ENCODE measurements around the gene HIF1AN.

HIF1AN gene

DNA sequence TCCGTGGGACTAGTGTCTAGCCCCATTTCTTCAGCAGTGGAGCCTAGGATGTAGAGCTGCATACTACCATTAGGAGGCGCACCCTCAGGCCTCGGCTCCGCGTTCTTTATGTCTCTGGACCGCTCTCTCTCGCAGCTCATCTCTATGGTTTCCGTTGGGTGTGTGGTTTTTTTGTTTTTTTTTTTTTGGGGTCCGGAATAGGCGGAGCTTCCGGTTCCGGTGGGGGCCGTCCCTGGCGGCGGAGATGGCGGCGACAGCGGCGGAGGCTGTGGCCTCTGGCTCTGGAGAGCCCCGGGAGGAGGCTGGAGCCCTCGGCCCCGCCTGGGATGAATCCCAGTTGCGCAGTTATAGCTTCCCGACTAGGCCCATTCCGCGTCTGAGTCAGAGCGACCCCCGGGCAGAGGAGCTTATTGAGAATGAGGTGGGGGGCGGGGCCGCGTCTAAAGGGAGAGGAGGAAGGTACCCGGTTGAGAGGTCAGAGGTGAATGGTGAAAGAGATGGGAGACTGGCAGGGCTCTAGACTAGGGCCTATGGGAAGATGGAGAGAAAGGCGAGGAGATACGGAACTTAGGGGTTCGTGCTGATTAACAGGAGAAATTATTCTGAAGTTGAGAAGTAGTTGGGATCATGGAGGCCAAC lies at the start of gene HIF1AN:
HIF1AN (plus strand) TSS at position 229 of the 639 bp plus-strand sequence; CDS start at position 245, 16 bp downstream.
- peak; percentile 40 for DNase-seq

DNA sequence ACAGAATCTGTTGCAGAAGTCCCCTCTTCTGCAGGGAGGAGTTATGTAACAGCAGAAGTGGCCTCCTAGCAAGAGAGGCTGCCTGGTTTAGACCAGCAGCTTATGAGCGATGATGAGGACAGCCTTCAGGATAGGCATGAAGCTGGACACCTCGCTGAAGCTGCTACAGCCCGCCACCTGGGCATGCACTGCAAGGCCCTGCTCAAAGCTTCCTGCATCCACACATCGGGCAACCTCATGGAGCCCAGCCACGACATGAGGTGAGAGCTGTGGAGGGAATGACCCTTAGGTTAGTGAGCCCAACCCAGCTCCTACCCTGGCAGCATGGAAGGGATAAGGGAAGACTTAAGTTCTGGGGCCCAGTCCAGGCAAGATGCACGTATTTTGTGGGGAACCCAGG lies 48.2 kb upstream of the HIF1AN start:
- DNase-seq, result no peak

DNA sequence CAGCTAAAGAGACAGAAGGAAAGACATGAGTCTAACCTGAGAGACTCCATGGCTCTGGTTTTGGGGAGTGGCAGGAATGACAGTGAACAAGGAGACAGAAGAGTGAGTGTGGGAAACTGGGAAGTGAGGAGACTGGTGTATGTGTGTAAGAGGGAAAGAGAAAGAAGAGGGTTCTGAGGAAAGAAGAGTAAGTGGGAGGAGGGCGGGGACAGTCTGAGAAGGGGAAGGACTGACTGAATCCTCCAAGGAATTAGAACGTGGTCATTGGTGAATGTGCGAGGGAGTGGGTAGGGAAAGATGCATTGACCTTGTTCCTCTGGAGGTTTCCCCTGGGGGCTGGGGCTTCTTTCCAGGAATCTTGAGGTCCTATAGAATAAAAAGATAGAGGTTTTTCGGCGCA lies 46.3 kb upstream of the HIF1AN start:
- DNase-seq, result no peak

DNA sequence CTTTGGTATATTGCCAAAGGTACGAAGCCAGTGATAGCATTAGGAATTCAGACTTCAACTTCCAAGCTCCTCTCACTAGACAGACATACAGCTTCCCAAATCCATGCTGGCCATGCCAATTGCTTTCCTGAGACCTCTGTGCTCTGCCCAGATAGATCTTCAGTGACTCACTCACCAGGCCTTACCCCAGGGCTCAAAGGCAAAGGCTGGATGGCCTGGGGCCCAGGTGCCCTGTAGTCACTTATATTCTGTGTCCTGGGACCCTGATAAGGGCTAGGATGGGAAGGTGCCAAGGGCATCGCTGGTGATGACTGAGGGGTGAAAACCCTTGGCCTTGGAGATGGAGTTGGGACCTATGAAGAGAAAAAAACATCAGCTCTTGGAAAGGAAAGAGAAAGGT lies 45.2 kb upstream of the HIF1AN start:
- no peak for DNase-seq

DNA sequence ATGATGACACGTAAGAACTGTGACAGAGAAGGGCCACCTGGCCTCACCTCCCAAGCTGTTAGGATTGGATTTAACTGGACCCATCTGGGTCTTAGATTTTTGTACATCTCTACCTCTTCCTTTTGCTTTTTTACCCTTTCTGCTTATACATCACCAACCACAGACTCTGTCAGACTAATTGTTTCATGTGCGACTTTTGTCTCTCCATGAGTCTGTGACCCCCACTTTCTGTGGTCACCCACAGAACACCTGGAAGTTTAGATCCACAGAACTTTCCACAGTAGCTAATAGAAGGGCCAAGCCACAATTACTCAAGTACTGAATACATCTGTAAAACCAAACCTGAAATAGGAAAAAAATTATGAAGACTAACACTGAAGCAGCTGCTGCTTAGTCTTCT lies 39.2 kb upstream of the HIF1AN start:
- DNase-seq, result no peak

DNA sequence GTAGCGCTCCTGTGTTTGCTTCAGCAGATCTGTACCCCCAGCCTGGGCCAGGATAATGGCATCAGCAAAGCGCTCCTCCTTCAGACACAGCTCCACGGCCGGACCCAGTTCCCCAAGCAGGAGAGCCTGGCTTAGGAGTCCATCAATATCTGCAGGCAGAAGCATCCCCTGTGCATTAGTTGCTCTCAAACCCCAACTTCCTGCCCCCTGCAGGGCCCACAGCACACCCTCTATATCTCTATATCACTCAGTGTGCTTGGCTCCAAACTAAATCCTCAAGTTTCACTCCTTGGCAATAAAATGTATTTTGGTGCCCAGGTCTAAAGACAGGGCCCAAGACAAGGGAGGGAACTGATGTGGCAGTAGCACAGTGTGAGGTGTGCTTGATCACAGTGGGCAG lies 37.7 kb upstream of the HIF1AN start:
- DNase-seq, result no peak

DNA sequence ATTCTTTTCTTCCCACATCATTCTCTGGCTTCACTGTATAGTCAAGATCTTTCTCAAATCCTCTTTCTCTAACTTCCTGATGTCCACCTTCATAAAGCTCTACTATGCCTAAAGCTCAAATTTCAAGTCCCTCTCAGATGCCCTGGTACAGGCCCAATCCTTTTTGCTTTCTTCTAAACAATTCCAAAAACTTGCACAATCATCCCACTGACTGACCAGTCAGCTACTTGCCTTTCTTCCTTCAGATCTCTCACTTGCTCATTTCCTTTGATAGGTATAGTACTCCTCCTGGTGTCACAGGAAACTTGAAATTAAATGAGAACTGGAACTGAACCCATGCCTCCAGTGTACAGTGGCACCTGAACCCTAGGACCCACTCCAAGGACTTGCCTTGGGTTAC lies 34.3 kb upstream of the HIF1AN start:
- no peak for DNase-seq

DNA sequence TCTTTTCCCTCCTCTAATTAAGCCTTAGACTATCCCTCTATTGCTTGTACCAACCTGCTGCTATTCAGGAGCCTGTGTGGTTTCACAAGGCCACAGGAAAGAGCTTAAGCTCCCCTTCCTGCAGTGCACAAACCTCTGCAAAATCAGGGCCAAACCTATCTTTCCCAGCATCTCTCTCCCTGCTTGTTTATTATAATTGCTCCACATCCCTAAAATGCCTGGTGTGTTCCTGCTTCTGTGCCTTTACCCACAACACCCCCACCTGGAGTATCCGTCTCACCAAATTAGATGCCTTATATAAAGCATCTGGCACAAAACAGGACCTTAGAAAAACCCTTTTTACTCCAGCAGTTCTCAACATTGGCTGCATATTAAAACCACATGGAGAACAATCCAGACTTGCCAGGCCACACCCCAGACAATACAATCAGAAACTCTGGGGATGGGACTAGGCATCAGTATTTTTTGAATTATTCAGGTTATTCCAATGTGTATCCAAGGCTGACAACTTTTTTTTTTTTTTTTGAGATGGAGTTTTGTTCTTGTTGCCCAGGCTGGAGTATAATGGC lies 32.7 kb upstream of the HIF1AN start:
- DNase-seq, result no peak

DNA sequence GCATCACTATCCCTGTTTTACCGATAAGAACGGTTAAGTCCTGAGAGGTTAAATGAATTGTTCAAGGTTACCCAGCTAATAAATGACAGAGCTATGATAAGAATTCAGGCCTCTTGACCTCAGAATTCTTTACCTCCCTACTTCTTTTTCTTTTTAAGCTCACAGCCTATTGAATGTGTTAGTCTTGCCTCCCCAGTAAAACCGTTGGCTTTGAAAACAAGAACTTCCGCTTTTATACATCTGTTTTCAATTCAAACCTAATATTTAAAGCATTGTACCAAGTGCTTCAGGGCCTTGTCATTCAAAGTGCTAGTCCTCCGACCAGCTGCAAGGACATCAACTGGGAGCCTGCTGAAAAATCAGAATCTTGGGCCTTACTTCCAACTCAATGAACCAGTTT lies 31.6 kb upstream of the HIF1AN start:
- DNase-seq, result no peak

DNA sequence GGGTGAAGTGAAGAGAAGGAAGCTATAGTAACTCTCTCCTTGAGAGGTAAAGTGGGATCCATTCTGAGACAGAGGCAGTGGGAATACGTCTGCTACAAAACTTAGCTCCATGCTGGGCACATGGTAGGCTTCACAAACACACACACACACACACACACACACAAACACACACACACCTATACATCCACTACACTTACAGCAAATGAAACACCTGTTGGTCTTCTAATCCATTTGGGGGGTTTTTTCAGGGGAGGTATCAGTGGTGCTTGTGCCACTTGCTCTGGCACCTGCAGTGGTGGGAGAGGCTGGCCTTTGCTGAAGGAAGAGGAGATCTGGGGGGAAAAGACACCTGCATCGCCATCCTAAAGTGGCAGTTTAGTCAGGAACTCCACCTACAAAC lies 30.6 kb upstream of the HIF1AN start:
- DNase-seq, result no peak

DNA sequence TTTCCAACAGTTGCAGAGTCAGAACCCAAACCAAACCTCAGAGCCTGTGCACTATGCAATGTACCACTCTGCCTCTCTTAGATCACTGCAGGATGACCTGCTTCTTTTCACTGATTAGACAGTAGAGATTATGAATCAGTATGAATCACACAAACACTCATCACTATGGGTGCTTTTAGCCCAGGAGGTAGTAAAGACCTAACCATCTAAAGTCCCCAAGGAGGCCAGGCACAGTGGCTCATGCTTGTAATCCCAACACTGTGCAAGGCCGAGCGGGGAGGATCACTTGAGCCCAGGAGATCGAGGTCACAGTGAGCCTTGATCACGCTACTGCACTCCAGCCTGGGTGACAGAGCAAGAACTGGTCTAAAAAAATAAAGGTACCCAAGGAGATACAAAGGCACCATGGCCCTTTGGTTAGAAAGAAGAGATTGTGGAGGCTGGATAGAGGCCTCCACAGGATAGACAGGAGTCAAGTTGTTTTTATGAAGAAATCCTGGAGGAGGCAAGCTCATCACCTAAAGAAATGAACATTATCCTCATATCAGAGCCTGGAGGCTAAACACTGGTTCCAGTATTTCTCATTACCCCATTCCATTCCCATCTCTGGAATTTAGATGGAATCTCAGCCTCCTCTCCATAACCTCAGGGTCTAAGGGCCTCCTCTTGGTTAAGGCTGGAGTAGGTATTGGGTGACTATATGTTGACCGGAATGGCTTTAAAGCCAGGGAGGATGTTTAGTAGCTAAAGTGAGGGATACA lies 29.0 kb upstream of the HIF1AN start:
- DNase-seq, result no peak

DNA sequence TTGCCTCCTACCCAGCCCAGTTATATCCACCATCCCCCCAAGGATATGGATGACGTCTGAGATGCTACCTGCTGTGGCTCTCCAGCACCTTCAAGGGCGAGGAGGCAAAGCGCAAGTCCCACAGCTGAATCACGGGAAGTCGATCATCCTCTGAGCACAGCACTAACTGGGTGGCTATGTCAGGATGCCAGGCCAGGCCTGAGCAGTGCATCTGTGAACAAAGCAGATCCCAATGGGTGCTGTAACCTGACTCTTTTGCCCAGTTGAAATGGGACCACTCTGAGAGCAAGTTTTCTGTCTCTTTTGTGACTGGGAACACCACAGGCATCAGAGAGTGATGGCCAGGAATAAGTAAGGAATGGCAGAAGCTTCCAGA lies 28.4 kb upstream of the HIF1AN start:
- DNase-seq, result no peak

DNA sequence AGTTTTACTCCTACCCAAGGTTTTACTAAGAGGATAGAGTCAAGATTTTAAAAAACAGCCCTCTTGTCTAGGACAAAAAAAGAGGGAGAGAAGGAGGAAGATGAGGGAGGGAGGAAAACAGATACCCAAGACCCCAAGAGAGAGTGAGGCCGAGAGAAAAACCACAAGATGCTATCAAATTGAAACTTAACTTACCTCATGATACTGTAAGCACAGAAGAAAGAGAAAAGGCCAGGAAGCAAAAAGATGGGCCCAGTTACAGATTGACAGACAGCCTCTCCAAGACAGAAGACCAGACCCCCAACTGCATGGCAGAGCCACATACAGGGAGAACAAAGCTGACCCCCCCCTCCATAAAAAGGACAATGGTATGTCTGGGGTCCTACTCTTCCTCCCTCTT lies 27.5 kb upstream of the HIF1AN start:
- no peak for DNase-seq

DNA sequence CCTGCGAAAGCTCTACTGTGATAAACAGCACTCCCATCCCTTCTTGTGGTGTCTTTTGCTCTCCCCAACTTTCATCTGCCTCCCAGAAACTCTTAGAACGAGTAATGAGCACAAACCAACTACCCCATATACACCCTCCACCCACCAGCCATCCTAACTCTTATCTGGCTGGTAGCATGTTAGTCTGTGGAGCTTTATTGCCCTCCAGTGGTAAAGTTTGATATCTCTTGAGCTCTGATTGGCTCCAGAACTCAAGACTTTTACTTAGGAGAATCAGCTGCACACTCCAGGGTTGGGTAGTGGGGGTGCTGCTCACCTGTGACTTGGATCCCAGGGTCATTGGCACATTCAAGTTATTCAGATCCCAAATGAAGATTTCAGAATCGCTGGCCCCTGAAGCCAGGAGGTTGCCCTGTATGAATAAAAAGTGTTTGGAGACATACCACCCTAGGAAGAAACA lies 27.0 kb upstream of the HIF1AN start:
- DNase-seq, result no peak

DNA sequence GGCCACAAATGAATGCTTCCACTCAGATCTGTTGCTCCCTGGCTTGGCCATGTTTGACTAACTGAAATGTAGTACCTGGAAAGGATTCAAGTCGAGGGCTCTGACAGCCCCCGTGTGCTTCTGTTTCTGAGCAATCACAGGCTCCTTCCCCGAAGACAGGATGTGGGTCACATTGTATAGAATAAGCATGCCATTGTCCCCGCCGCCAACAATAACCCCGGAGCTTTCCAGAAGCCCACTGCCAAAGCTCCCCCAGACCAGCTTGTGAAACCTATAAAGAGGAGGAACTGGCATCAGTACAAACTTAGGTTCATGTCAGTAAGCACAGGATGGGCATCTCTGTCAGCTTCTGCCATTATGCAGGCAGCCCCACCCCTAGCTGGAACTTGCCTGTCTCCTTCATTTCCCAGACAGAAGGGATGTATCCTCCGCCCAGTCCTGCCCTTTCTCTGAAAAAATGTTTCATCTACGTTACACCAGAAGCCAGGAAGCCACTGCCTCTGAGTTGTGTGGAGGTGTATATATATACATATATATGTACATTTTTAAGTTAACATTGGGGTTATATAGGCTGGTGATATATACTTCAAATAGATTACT lies 26.4 kb upstream of the HIF1AN start:
- no peak for DNase-seq

DNA sequence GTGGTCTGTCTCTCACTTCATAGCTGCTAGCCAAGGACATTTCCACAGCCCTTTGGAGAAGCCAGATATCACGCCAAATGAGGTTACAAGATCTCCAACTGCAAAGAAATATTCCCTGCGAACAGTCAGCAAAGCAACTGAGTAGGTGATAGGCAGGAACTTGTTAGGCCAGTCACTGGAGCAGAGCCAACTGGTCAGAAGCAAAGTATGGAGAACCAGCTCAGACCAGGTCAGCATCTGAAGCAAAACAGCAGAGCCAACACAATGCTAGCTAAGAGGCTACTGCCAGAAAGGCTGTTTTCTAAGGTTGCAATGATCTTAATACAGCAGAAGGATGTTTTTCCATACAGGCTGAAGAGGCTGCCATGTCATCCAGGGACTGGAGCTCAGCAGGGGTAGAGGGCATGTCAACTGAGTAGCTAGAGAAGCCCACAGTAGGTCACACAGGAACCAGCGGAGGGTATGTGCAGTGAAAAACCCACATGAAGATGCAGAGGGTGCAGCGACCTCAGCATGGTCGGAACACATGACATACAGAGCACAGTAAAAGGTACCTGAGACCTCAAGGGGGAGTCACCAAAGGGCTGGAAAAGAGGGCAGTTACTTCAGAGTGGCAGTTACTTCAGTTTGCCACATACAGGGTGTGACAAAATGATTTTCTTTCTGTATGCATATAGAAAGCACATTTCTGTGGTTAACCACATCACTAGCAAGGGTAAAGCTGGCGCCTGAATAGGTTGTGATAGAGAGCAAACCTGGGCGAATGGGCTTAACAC lies 25.0 kb upstream of the HIF1AN start:
- no peak for DNase-seq

DNA sequence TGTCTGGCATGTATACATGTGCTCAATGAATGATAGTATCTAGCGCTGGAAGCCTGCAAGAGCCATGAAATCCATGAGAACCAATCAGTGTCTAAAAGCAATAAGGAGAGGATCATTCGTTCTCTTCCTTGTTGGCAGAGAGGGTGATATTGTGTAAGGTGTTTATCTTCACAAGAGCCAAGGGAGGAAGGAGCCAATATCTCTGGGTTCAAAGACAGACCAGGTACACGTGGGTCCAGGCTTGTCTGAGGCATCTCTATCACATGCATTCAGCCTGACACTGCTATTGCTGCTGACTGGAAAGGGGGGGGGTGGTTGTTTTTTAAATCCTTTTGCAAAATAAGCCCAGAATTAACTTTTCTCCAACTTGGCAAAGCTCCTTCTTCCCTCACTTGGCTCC lies 20.1 kb upstream of the HIF1AN start:
- DNase-seq, result no peak

DNA sequence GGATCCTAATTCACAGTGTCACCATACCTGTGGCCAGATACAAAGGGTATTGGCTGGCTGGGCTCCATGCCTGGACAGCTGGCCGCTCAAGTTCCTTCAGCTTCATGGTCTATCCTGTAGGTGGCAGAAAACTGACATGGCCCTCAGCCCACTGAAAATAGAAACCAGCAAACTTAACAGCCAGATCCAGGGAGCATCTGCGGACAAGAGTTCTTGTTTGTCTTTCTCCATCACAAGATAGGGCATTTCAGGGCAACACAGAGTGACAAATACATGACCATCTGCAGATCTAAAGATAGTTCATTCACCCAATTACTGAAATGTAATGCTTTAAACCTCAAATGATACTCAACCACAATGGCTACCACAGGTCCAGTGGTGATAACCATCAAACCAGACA lies 18.9 kb upstream of the HIF1AN start:
- DNase-seq, result no peak

DNA sequence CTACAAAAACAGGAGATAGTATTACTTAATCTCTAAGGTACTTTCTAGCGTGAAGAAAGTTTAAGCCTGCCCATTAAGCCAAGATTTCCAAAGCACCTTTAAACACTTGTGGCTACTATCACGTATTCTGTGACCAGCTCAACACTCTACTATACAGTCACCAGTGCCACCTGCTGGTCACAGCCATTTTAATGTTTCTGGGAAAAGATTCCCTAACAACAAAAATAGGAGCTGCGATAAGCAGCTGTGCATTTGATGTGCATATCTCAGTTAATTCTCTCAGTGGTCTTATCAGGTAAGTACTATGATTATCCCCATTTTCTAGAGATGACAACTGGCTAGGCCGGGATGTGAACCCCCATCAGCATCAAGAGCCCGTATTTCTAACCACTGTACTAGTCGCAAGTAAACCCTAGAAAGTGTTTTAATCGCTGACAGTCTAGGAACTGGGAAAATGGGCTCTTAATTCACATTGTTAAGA lies 16.9 kb upstream of the HIF1AN start:
- no peak for DNase-seq

DNA sequence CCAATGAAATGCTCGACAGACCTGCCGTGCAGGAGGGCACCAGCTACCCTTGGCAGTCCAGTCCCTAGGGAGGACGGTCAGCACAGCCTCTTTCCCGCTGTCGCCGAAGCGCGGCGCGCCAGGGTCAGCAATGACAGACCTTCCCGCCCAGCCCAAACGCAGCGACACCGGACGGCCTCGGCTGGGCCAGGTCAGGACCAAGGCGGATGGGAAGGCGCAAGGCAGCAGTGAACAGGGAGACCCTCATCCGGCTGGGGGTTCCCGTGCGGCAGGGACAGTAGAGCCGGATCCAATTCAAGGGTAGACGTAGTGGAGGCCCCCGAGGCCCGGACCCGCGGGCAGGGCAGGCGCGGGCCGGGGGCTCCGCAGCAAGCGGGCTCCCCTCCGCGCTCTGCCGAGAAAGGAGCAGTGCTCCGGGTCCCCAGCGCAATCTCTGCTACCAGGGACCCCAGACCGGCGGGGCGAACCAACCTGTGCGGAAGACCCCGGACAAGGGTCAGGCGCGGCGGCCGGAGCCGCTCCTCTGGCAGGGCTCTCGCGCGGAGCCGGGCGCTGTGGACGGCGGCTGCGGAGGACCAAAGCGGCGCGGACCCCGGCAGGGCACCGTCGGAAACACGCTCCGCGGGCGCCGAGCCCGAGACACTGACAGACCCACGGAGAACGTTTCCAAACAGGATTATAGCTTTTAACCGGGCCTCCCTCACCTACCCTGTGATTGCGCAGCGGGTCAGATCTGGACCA lies 16.3 kb upstream of the HIF1AN start, which contains the start of gene SEC31B:
SEC31B (minus strand) TSS at position 551 of the 741 bp plus-strand sequence. CDS start 2,909 bp downstream, outside the sequence.
- DNase-seq, result no peak

DNA sequence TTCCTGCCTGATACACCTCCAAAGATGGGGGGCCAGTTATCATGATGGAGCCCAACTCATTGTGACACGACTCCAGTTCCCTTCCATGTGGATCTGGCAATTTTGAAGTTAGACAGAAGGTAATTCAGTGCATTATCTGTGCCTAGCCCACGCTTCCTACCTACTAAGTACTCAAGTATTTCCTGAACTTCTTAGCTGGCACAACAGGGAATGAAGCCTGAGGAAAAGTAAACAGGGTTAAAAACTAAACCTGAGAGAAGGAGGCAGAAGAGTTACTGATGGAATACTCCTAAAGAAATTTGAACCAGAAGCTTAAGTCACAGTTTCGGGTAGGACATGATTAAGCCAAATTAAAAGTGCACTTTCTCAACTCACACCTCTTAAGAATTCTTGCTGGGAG lies 14.9 kb upstream of the HIF1AN start:
- no peak for DNase-seq
